Fibroblast of lung (primary cell): ENCODE data around the gene OGFOD3. TPM values are rescaled to one million over a fixed set of nuclear protein-coding genes. Genes with fewer than 3 reads are reported as not detected.

ENCODE experiments used
- DNase-seq, 2 donors: peaks; one replicate each; pipeline versions ENCODE4 v3.0.0 to v3.0.0-alpha.2; 2010; ENCODE audit warnings: low read depth in 2 of 2
- H2AFZ ChIP-seq: 2 replicates; pipeline ENCODE4 v1.5.1; 2012; ENCODE audit warnings: low read length, control low read depth, inconsistent platforms
- H3K27ac ChIP-seq: 2 replicates; pipeline ENCODE4 v1.5.1; 2011; ENCODE audit warnings: low read length, control low read depth; ENCODE audit not compliant: insufficient read depth
- H3K27me3 ChIP-seq: 2 replicates; pipeline ENCODE4 v1.5.1; 2011; ENCODE audit warnings: mild to moderate bottlenecking, low read length; ENCODE audit not compliant: control insufficient read depth, insufficient read depth
- H3K36me3 ChIP-seq: 2 replicates; pipeline ENCODE4 v1.5.1; 2011; ENCODE audit warnings: low read length; ENCODE audit not compliant: control insufficient read depth, insufficient read depth
- H3K4me1 ChIP-seq: 2 replicates; pipeline ENCODE4 v1.5.1; 2011; ENCODE audit warnings: low read length; ENCODE audit not compliant: control insufficient read depth, insufficient read depth; ENCODE audit errors: extremely low read depth
- H3K4me2 ChIP-seq: 2 replicates; pipeline ENCODE4 v1.5.1; 2011; ENCODE audit warnings: low read length, control low read depth; ENCODE audit not compliant: insufficient read depth; ENCODE audit errors: extremely low read depth
- H3K4me3 ChIP-seq, 4 experiments: fragments of 200-600 bp in 1 of 4; sonication (generic) in 1 of 4; replicated peaks in 1 of 4; 2 replicates each; pipeline ENCODE4 v1.5.1; 2011 to 2016; ENCODE audit warnings: low read length in 4 of 4, low read depth in 3 of 4, mild to moderate bottlenecking in 3 of 4, control low read depth in 2 of 4, inconsistent platforms in 1 of 4, mixed read lengths in 1 of 4; ENCODE audit not compliant: insufficient read depth in 1 of 4; ENCODE audit errors: control extremely low read depth in 1 of 4
- H3K79me2 ChIP-seq: 2 replicates; pipeline ENCODE4 v1.5.1; 2012; ENCODE audit warnings: mild to moderate bottlenecking, low read length, inconsistent platforms; ENCODE audit not compliant: control insufficient read depth, insufficient read depth
- H3K9ac ChIP-seq: 2 replicates; pipeline ENCODE4 v1.5.1; 2011; ENCODE audit warnings: mild to moderate bottlenecking, low read length, control low read depth; ENCODE audit not compliant: insufficient read depth
- H3K9me3 ChIP-seq: 2 replicates; pipeline ENCODE4 v1.5.1; 2012; ENCODE audit warnings: low read depth, low read length; ENCODE audit not compliant: control insufficient read depth, insufficient read depth
- H4K20me1 ChIP-seq: 2 replicates; pipeline ENCODE4 v1.5.1; 2011; ENCODE audit warnings: low read length; ENCODE audit not compliant: control insufficient read depth, insufficient read depth; ENCODE audit errors: extremely low read depth
- CTCF ChIP-seq, 2 donors: IDR thresholded peaks in 1 of 2; conservative IDR thresholded peaks in 1 of 2; 1 replicate in 1 of 2; 2 replicates in 1 of 2; pipeline ENCODE4 v1.5.1; 2011 to 2012; ENCODE audit warnings: low read length in 2 of 2, control low read depth in 1 of 2, inconsistent platforms in 1 of 2, low read depth in 1 of 2, mild to moderate bottlenecking in 1 of 2
- EZH2 ChIP-seq: IDR thresholded peaks from 2 replicates; pipeline ENCODE4 v1.5.1; 2012; ENCODE audit warnings: low read length, control low read depth, mild to moderate bottlenecking; ENCODE audit errors: missing control alignments
- polyA plus RNA-seq, 2 donors: library from polyadenylated mRNA; depleted of rRNA in 1 of 2; stranded (reverse) in 1 of 2; unstranded in 1 of 2; fragments of >200 nt; gene quantifications; 2 replicates each; pipeline ENCODE4 v1.2.1, GENCODE V29; 2011 to 2012; ENCODE audit warnings: missing spikeins in 1 of 2
- total RNA-seq: library from RNA; depleted of rRNA; stranded (reverse); fragments of >200 nt; gene quantifications from 2 replicates; pipeline ENCODE4 v1.2.1, GENCODE V29; 2014

OGFOD3 gene
- total and polyA plus RNA-seq, 2 donors (not counting 1 experiment from before 2014, with no cell fraction given): 25.6 to 27.1 TPM

GRCh38 chr17:82351254-82351712, 67.1 kb downstream of the OGFOD3 start:
- Histone ChIP-seq H3K9me3 (no peaks in the 10 kb centered on the region), H3K79me2 (no peaks in the 10 kb centered on the region), H3K36me3 (no peaks in the 10 kb centered on the region), H3K27ac (no peak overlapping the region), H4K20me1 (no peaks in the 10 kb centered on the region), H3K9ac (no peak overlapping the region), H2AFZ (no peak overlapping the region), H3K4me2 (no peak overlapping the region), H3K27me3 (peaks cover 8% of the 10 kb centered on the region), H3K4me1 (peaks cover 5% of the 10 kb centered on the region), H3K4me3 (no peak overlapping the region)
- no peak for DNase-seq
- TF ChIP-seq CTCF (conservative IDR thresholded peaks at IDR 0.05 in 1 of 2, IDR thresholded peaks at IDR 0.05 in 1 of 2; ENCODE audit: low read depth in 1 of 2, low read length in 2 of 2) (no peak), EZH2 (no peak)

GRCh38 chr17:82350182-82351030, 68.0 kb downstream of the OGFOD3 start:
- DNase-seq: no peak
- TF ChIP-seq CTCF (conservative IDR thresholded peaks at IDR 0.05 in 1 of 2, IDR thresholded peaks at IDR 0.05 in 1 of 2; ENCODE audit: low read depth in 1 of 2, low read length in 2 of 2): no peak
- H3K9ac ChIP-seq: no peak overlapping the region
- H3K36me3 ChIP-seq: no peaks in the 10 kb centered on the region
- H2AFZ ChIP-seq: no peak overlapping the region
- H3K4me3 ChIP-seq: no peak overlapping the region
- no peaks in the 10 kb centered on the region for H3K79me2 ChIP-seq
- no peaks in the 10 kb centered on the region for H3K4me1 ChIP-seq
- peaks cover 6% of the 10 kb centered on the region for H3K27me3 ChIP-seq
- no peak overlapping the region for H3K27ac ChIP-seq
- H3K9me3 ChIP-seq: no peaks in the 10 kb centered on the region
- no peaks in the 10 kb centered on the region for H4K20me1 ChIP-seq
- no peak overlapping the region for H3K4me2 ChIP-seq

GRCh38 chr17:82349287-82349701, 69.1 kb downstream of the OGFOD3 start:
- no peak for DNase-seq
- Histone ChIP-seq H3K27me3 (peaks cover 6% of the 10 kb centered on the region), H3K9ac (no peak overlapping the region), H3K36me3 (no peaks in the 10 kb centered on the region), H3K4me3 (no peak overlapping the region), H3K27ac (no peak overlapping the region), H4K20me1 (no peaks in the 10 kb centered on the region), H3K9me3 (no peaks in the 10 kb centered on the region), H3K4me2 (peak overlapping the region; percentile 45), H2AFZ (no peak overlapping the region), H3K4me1 (no peaks in the 10 kb centered on the region), H3K79me2 (no peaks in the 10 kb centered on the region)
- TF ChIP-seq EZH2 (no peak), CTCF (conservative IDR thresholded peaks at IDR 0.05 in 1 of 2, IDR thresholded peaks at IDR 0.05 in 1 of 2; ENCODE audit: low read depth in 1 of 2, low read length in 2 of 2) (no peak)
